HepG2 (cell line): ENCODE results near the gene PMM2. TPM values are rescaled to one million over a fixed set of nuclear protein-coding genes. Genes with fewer than 3 reads are reported as not detected.

Source experiments
- AKAP8 ChIP-seq: sonication (generic); formaldehyde crosslinking; IDR thresholded peaks from 2 replicates; pipeline ENCODE4 v1.5.1; 2020; ENCODE audit warnings: mild to moderate bottlenecking, missing genetic modification reagents
- EED ChIP-seq: sonication (generic); formaldehyde crosslinking; IDR thresholded peaks from 2 replicates; pipeline ENCODE4 v1.5.0; 2020; ENCODE audit warnings: mild to moderate bottlenecking, missing genetic modification reagents
- GPN1 ChIP-seq: sonication (generic); formaldehyde crosslinking; IDR thresholded peaks from 2 replicates; pipeline ENCODE4 v1.5.1; 2020; ENCODE audit warnings: missing genetic modification reagents, borderline replicate concordance
- HNRNPL ChIP-seq: fragments of 200-400 bp; formaldehyde crosslinking; IDR thresholded peaks from 2 replicates; pipeline ENCODE4 v1.6.1; 2017; ENCODE audit warnings: mild to moderate bottlenecking, low read depth, low read length
- JARID2 ChIP-seq: sonication (generic); formaldehyde crosslinking; IDR thresholded peaks from 2 replicates; pipeline ENCODE4 v1.8.1; 2023; ENCODE audit warnings: missing genetic modification reagents, inconsistent platforms; ENCODE audit not compliant: insufficient replicate concordance
- RARA ChIP-seq: IDR thresholded peaks from 2 replicates; pipeline ENCODE4 v1.6.1; 2016; ENCODE audit warnings: missing genetic modification reagents, missing compliant biosample characterization
- RARG ChIP-seq: sonication (generic); formaldehyde crosslinking; IDR thresholded peaks from 2 replicates; pipeline ENCODE4 v1.4.0; 2020; ENCODE audit warnings: low read depth, mild to moderate bottlenecking, missing genetic modification reagents
- RXRA ChIP-seq: sonication (generic); formaldehyde crosslinking; IDR thresholded peaks from 2 replicates; pipeline ENCODE4 v1.5.1; 2020; ENCODE audit warnings: missing genetic modification reagents
- SKI ChIP-seq: fragments of 450-650 bp; IDR thresholded peaks from one replicate; pipeline ENCODE4 v1.6.1; 2018; ENCODE audit warnings: mild to moderate bottlenecking; ENCODE audit not compliant: partially characterized antibody
- YEATS2 ChIP-seq: sonication (generic); formaldehyde crosslinking; IDR thresholded peaks from 2 replicates; pipeline ENCODE4 v1.4.0; 2020; ENCODE audit warnings: missing genetic modification reagents, borderline replicate concordance
- ZKSCAN8 ChIP-seq: IDR thresholded peaks from 2 replicates; pipeline ENCODE4 v1.6.1; 2016; ENCODE audit warnings: borderline replicate concordance, missing genetic modification reagents, missing compliant biosample characterization
- ZNF256 ChIP-seq: sonication (generic); formaldehyde crosslinking; conservative IDR thresholded peaks from 2 replicates; pipeline ENCODE4 v1.4.0; 2020; ENCODE audit warnings: missing genetic modification reagents
- ZNF280D ChIP-seq: sonication (generic); formaldehyde crosslinking; IDR thresholded peaks from 2 replicates; pipeline ENCODE4 v1.5.1; 2020; ENCODE audit warnings: mild to moderate bottlenecking, missing genetic modification reagents
- ZNF354B ChIP-seq: sonication (generic); formaldehyde crosslinking; IDR thresholded peaks from 2 replicates; pipeline ENCODE4 v1.8.0; 2022; ENCODE audit warnings: mild to moderate bottlenecking, missing genetic modification reagents
- ZNF660 ChIP-seq: sonication (generic); formaldehyde crosslinking; IDR thresholded peaks from 2 replicates; pipeline ENCODE4 v1.5.1; 2020; ENCODE audit warnings: mild to moderate bottlenecking, low read depth, missing genetic modification reagents, borderline replicate concordance
- ZNF768 ChIP-seq: sonication (generic); formaldehyde crosslinking; IDR thresholded peaks from 2 replicates; pipeline ENCODE4 v1.4.0; 2020; ENCODE audit warnings: missing genetic modification reagents
- ZSCAN5A ChIP-seq: sonication (generic); formaldehyde crosslinking; IDR thresholded peaks from 2 replicates; pipeline ENCODE4 v1.8.0; 2022; ENCODE audit warnings: mild to moderate bottlenecking, missing genetic modification reagents, borderline replicate concordance
- polyA plus RNA-seq, 8 experiments: library from polyadenylated mRNA; depleted of rRNA in 3 of 8; stranded (reverse) in 7 of 8; unstranded in 1 of 8; fragments of >200 nt; fragmentation: Illumina TruSeq in 4 of 8; extraction: Trizol in 4 of 8; gene quantifications; 2 replicates each; pipeline versions ENCODE4 v1.2.1 to v1.2.3, GENCODE V29; 2011 to 2016; ENCODE audit warnings: low read depth in 4 of 8, missing spikeins in 1 of 8, mixed read lengths in 1 of 8; ENCODE audit not compliant: insufficient read depth in 1 of 8
- total RNA-seq, 5 experiments: library from RNA; depleted of rRNA; stranded (reverse); fragments of >200 nt; fragmentation: Illumina TruSeq; extraction: Trizol; gene quantifications; 2 replicates each; pipeline ENCODE4 v1.2.3, GENCODE V29; 2016; ENCODE audit warnings: low read depth in 1 of 5
- TF ChIP-seq, protein P1 (sequence below): sonication (generic); formaldehyde crosslinking; IDR thresholded peaks from 2 replicates; pipeline ENCODE4 v1.4.0; 2020; ENCODE audit warnings: mild to moderate bottlenecking, missing genetic modification reagents
- TF ChIP-seq, protein P2 (sequence below): fragments of 450-650 bp; IDR thresholded peaks from 2 replicates; pipeline ENCODE4 v1.6.1; 2016
- TF ChIP-seq, protein P3 (sequence below): sonication (generic); formaldehyde crosslinking; IDR thresholded peaks from 2 replicates; pipeline ENCODE4 v1.5.0; 2020; ENCODE audit warnings: missing genetic modification reagents, mild to moderate bottlenecking, borderline replicate concordance

The PMM2 gene
- total and polyA plus RNA-seq, 2 of the 13 experiments (the other 11 are each of a cell fraction or from before 2014, with no cell fraction given), result 52.2 to 93.7 TPM

DNA sequence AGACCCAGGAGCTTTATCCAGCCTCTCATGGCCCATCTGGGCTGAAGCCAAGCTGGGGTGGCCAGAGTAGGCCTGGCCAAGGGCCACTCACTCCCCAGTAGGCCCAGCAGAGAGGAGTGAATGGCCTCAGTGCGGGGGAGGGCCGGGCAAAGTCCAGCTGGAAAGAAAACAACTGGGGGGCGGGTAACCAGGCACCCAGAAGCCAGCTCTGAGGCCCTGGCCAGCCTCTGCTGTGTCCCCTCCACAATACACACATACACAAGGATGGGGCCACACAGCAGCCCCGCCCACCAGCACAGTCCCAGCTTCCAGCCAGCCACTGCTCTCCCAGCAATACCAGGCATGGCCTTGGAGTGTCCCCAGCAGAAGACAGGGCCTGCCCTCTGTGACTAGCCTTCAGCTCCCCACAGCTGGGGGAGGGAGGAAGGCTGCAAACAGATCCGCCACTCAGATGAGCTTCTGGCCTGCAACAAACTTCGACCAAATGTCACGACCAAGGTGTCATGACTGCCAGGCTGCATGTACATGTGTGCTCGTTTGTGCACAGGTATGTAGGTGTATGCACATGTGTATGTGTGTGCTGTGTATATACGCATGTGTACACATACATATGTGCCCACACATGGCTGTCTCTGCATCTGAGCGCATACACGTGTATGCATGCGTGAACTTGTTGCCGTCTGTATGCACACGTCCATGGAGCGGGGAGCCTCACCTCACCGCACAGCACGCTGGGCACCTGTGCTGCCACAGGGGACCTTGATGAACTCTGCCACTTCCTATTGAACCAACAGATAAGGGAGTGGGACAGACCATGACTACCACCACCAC is 66.2 kb downstream of the PMM2 start (continued):
- TF ChIP-seq ZNF280D (CRISPR knock-in tag) (peak; percentile 82), RARG (peak; percentile 97; the same call in 1 of the 2 replicates), AKAP8 (peak; percentile 98), RXRA (CRISPR knock-in tag) (peak; percentile 96), EED (CRISPR knock-in tag) (peak; percentile 91; the same call in 1 of the 2 replicates), GPN1 (peak; percentile 63; the same call in 1 of the 2 replicates), ZSCAN5A (CRISPR knock-in tag) (peak; percentile 99; the same call in 1 of the 2 replicates), JARID2 (peak; percentile 74), RARA (CRISPR knock-in tag) (peak; percentile 90), ZNF354B (CRISPR knock-in tag) (0 out of 2 replicates have a peak, but pooled peaks have one; percentile 44), ZNF660 (CRISPR knock-in tag) (no peak; the same call in 1 of the 2 replicates), ZNF768 (no peak; the same call in 1 of the 2 replicates), HNRNPL (peak; percentile 99), SKI (peak; percentile 96), ZKSCAN8 (CRISPR knock-in tag) (peak; percentile 97), YEATS2 (peak; percentile 84), ZNF256 (CRISPR knock-in tag) (peak; percentile 84; the same call in 1 of the 2 replicates)
- TF ChIP-seq, protein P1, sequence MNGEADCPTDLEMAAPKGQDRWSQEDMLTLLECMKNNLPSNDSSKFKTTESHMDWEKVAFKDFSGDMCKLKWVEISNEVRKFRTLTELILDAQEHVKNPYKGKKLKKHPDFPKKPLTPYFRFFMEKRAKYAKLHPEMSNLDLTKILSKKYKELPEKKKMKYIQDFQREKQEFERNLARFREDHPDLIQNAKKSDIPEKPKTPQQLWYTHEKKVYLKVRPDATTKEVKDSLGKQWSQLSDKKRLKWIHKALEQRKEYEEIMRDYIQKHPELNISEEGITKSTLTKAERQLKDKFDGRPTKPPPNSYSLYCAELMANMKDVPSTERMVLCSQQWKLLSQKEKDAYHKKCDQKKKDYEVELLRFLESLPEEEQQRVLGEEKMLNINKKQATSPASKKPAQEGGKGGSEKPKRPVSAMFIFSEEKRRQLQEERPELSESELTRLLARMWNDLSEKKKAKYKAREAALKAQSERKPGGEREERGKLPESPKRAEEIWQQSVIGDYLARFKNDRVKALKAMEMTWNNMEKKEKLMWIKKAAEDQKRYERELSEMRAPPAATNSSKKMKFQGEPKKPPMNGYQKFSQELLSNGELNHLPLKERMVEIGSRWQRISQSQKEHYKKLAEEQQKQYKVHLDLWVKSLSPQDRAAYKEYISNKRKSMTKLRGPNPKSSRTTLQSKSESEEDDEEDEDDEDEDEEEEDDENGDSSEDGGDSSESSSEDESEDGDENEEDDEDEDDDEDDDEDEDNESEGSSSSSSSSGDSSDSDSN (CRISPR knock-in tag), result peak; percentile 99
- TF ChIP-seq, protein P2, sequence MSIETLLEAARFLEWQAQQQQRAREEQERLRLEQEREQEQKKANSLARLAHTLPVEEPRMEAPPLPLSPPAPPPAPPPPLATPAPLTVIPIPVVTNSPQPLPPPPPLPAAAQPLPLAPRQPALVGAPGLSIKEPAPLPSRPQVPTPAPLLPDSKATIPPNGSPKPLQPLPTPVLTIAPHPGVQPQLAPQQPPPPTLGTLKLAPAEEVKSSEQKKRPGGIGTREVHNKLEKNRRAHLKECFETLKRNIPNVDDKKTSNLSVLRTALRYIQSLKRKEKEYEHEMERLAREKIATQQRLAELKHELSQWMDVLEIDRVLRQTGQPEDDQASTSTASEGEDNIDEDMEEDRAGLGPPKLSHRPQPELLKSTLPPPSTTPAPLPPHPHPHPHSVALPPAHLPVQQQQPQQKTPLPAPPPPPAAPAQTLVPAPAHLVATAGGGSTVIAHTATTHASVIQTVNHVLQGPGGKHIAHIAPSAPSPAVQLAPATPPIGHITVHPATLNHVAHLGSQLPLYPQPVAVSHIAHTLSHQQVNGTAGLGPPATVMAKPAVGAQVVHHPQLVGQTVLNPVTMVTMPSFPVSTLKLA, result peak; percentile 96
- TF ChIP-seq, protein P3, sequence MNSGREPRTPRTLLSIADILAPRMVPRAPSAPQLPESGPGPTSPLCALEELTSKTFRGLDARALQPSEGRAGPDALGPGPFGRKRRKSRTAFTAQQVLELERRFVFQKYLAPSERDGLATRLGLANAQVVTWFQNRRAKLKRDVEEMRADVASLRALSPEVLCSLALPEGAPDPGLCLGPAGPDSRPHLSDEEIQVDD, result peak; percentile 90
